Tibial nerve (tissue), 4 donors: ENCODE measurements around the gene SEMA4G.

ENCODE experiments used
- EP300 ChIP-seq, 2 donors: sonication (generic); formaldehyde crosslinking; IDR thresholded peaks; one replicate each; pipeline ENCODE4 v1.6.1; 2017; ENCODE audit warnings: antibody characterized with exemption in 2 of 2, mild to moderate bottlenecking in 1 of 2
- POLR2A ChIP-seq, 2 donors: fragments of 450-650 bp; IDR thresholded peaks; one replicate each; pipeline ENCODE4 v1.6.1; 2017; ENCODE audit warnings: antibody characterized with exemption in 2 of 2, mild to moderate bottlenecking in 2 of 2, moderate library complexity in 2 of 2
- TF ChIP-seq, protein P1 (sequence below), 5 experiments: fragments of 200-600 bp in 3 of 5; fragments of 450-650 bp in 2 of 5; sonication (generic) in 3 of 5; IDR thresholded peaks; one replicate each; pipeline ENCODE4 v1.5.1; 2016 to 2019; ENCODE audit warnings: antibody characterized with exemption in 5 of 5, mild to moderate bottlenecking in 3 of 5, moderate library complexity in 2 of 5

DNA sequence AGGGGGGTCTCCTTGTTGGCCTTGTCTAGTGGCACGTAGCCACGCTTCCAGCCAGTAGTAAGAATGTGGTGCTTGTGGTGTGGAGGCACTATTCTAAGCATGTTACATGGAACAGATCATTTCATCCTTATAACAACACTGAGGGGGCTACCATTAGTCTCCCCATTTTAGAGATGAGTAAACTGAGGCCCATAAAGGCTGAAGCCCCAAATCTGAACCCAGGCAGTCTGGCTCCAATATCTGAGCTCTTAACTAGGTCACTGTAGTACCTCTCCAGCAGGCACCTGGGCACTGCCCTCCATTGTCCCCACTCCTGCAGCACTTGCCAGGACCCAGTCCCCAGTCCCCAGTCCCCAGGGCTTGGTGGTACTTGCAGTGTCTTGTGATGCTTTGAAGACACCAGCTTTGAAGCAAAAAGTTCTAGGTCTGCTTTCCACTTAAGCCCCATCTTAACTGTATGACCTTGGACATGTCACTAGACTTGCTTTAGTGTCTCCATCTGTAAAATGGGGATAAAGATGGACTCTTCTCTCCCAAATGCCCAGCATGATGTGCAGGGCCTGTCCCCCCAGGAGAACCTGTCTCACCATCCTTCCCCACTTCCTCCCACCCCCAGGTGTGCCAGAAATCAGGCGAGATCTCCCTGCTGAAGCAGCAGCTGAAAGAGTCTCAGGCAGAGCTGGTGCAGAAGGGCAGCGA, 36.7 kb downstream of the SEMA4G start:
- TF ChIP-seq, protein P1, sequence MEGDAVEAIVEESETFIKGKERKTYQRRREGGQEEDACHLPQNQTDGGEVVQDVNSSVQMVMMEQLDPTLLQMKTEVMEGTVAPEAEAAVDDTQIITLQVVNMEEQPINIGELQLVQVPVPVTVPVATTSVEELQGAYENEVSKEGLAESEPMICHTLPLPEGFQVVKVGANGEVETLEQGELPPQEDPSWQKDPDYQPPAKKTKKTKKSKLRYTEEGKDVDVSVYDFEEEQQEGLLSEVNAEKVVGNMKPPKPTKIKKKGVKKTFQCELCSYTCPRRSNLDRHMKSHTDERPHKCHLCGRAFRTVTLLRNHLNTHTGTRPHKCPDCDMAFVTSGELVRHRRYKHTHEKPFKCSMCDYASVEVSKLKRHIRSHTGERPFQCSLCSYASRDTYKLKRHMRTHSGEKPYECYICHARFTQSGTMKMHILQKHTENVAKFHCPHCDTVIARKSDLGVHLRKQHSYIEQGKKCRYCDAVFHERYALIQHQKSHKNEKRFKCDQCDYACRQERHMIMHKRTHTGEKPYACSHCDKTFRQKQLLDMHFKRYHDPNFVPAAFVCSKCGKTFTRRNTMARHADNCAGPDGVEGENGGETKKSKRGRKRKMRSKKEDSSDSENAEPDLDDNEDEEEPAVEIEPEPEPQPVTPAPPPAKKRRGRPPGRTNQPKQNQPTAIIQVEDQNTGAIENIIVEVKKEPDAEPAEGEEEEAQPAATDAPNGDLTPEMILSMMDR (IDR thresholded peaks at IDR 0.05) = no peak
- TF ChIP-seq EP300 (IDR thresholded peaks at IDR 0.05) = peak in 1 of 2 donors; percentile 2
- TF ChIP-seq POLR2A (IDR thresholded peaks at IDR 0.05) = no peak
